T-cell (primary cell): ENCODE results near the gene CFP. TPM values are rescaled to one million over a fixed set of nuclear protein-coding genes. Genes with fewer than 3 reads are reported as not detected.

Experiments
- ATAC-seq, 4 experiments: fragments of 200-7000 bp in 3 of 4; fragments of 150-1000 bp in 1 of 4; cut with Tn5 transposase; replicated peaks in 1 of 4; 1 replicate in 3 of 4; 2 replicates in 1 of 4; pipeline ENCODE4 v1.10.0; 2021; ENCODE audit warnings: moderate library complexity in 3 of 4, mild to moderate bottlenecking in 2 of 4, moderate number of reproducible peaks in 1 of 4
- CTCF ChIA-PET, 2 donors: fragments of 300-600 bp; sonication (Branson Sonifier 250); formaldehyde crosslinking; loops; one replicate each; lab custom pipeline; 2022; ENCODE audit warnings: antibody characterized with exemption in 2 of 2; lab: Charles Lee
- POLR2A ChIA-PET, 2 donors: fragments of 300-600 bp; sonication (Branson Sonifier 250); formaldehyde crosslinking; loops; one replicate each; lab custom pipeline; 2022; ENCODE audit warnings: antibody characterized with exemption in 2 of 2; lab: Charles Lee
- DNase-seq, 35 experiments: peaks; one replicate each; pipeline versions ENCODE4 v3.0.0 to v3.0.0-alpha.2; 2013 to 2023
- H3K27ac ChIP-seq: one replicate; pipeline ENCODE4 v1.5.1; 2013; ENCODE audit warnings: low read length
- H3K27me3 ChIP-seq, 2 experiments: replicated peaks in 1 of 2; 1 replicate in 1 of 2; 2 replicates in 1 of 2; pipeline versions ENCODE4 v1.6.1 to v1.7.0; 2013; ENCODE audit warnings: low read length in 1 of 2, mixed read lengths in 1 of 2; ENCODE audit not compliant: control insufficient read depth in 2 of 2, insufficient read depth in 2 of 2; ENCODE audit errors: extremely low read depth in 1 of 2
- H3K36me3 ChIP-seq, 2 donors: 1 replicate in 1 of 2; 2 replicates in 1 of 2; pipeline versions ENCODE4 v1.6.1 to v1.7.0; 2013; ENCODE audit warnings: low read length in 1 of 2; ENCODE audit not compliant: control insufficient read depth in 2 of 2, insufficient read depth in 1 of 2; ENCODE audit errors: extremely low read depth in 1 of 2
- H3K4me1 ChIP-seq, 2 experiments: 1 replicate in 1 of 2; 2 replicates in 1 of 2; pipeline versions ENCODE4 v1.6.1 to v1.7.0; 2013; ENCODE audit warnings: low read length in 2 of 2, mixed read lengths in 1 of 2; ENCODE audit not compliant: insufficient read depth in 2 of 2, control insufficient read depth in 1 of 2; ENCODE audit errors: extremely low read depth in 1 of 2
- H3K4me3 ChIP-seq, 2 donors: 1 replicate in 1 of 2; 2 replicates in 1 of 2; pipeline versions ENCODE4 v1.5.1 to v1.7.0; 2013; ENCODE audit warnings: mild to moderate bottlenecking in 2 of 2, low read length in 1 of 2, moderate library complexity in 1 of 2; ENCODE audit not compliant: control insufficient read depth in 1 of 2; ENCODE audit errors: extremely low read depth in 1 of 2
- H3K9me3 ChIP-seq: 2 replicates; pipeline ENCODE4 v1.7.0; 2013
- H3K27ac Mint-ChIP-seq, 2 donors: one replicate each; pipeline ENCODE4 v1.8.0; 2020 to 2021; ENCODE audit warnings: mild to moderate bottlenecking in 2 of 2, mixed read lengths in 2 of 2
- H3K27me3 Mint-ChIP-seq, 2 donors: one replicate each; pipeline ENCODE4 v1.8.0; 2021 to 2022; ENCODE audit warnings: mixed read lengths in 2 of 2
- H3K36me3 Mint-ChIP-seq: one replicate; pipeline ENCODE4 v1.8.0; 2021; ENCODE audit warnings: mixed read lengths
- H3K4me1 Mint-ChIP-seq, 3 donors: one replicate each; pipeline ENCODE4 v1.8.0; 2020 to 2022; ENCODE audit warnings: mixed read lengths in 3 of 3, mild to moderate bottlenecking in 1 of 3
- H3K4me3 Mint-ChIP-seq, 3 donors: one replicate each; pipeline ENCODE4 v1.8.0; 2020 to 2022; ENCODE audit warnings: mild to moderate bottlenecking in 3 of 3, mixed read lengths in 3 of 3, moderate library complexity in 3 of 3
- H3K9me3 Mint-ChIP-seq, 3 donors: one replicate each; pipeline ENCODE4 v1.8.0; 2020 to 2022; ENCODE audit warnings: mixed read lengths in 3 of 3
- WGBS: methylation state at CpG from one replicate; pipeline ENCODE4 v1.1.5; 2013; ENCODE audit warnings: missing lambda C conversion rate; ENCODE audit not compliant: insufficient coverage; 5-methylcytosine and 5-hydroxymethylcytosine counted together
- total RNA-seq, 35 experiments: library from RNA in 6 of 35; stranded (reverse) in 6 of 35; fragments of 120-200 nt in 1 of 35; gene quantifications; one replicate each; pipeline versions ENCODE4 v1.2.1 to v1.2.4 and lab custom pipeline; 2013 to 2026

The CFP gene
- total RNA-seq, 5 donors from 2014 or later (not counting 1 experiment from before 2014, with no cell fraction given) = 17.7 to 37.1 (median 26.5) TPM

- Histone ChIP-seq H3K27ac (no peak overlapping the region), H3K4me3 (no peak overlapping the region), H3K27me3 (no peaks in the 10 kb centered on the region), H3K36me3 (peaks cover 0 to 27% of the 10 kb centered on the region in 2 donors), H3K4me1 (peaks cover 4 to 20% of the 10 kb centered on the region in 2 experiments), H3K9me3 (no peaks in the 10 kb centered on the region)
- Mint-ChIP-seq H3K4me1 (peaks cover 41 to 60% (median 47%) of the 10 kb centered on the region in 3 donors), H3K4me3 (no peak overlapping the region), H3K9me3 (no peaks in the 10 kb centered on the region), H3K27ac (peak overlapping the region in 1 of 2 donors; percentile 74), H3K36me3 (peaks cover 25% of the 10 kb centered on the region), H3K27me3 (peaks cover 0 to 8% of the 10 kb centered on the region in 2 donors)
- ATAC-seq (peak in 1 of 4 experiments; percentile 28), DNase-seq (peak in 1 of 35 experiments; percentile 28)
- WGBS = 95% methylated on average over 4 of the region's 12 CpGs
- CTCF ChIA-PET = interaction anchor here in 1 of 2 donors (1.1 kb wide), 1 partner anchor 80 kb away, joined by 5 read pairs; no protein-coding TSS in a partner anchor
- POLR2A ChIA-PET = no interaction called here
These were observed 14.9 kb upstream of the CFP start for GRCh38 chrX:47644557-47645091.

GRCh38 chrX:47643926-47644325 lies 14.2 kb upstream of the CFP start:
- ATAC-seq = peak in 1 of 4 experiments; percentile 43
- H3K4me3 Mint-ChIP-seq = no peak overlapping the region
- no peaks in the 10 kb centered on the region for H3K9me3 ChIP-seq
- H3K27ac ChIP-seq = no peak overlapping the region
- peaks cover 35 to 54% (median 40%) of the 10 kb centered on the region in 3 donors for H3K4me1 Mint-ChIP-seq
- ChIA-PET CTCF (interaction anchor here (0.6 to 1.1 kb wide), 3 partner anchors 79 to 160 kb away, joined by 3 to 5 read pairs (median 4); no protein-coding TSS in a partner anchor), POLR2A (interaction anchor here in 1 of 2 donors (0.6 kb wide), 1 partner anchor 202 kb away, joined by 4 read pairs; no protein-coding TSS in a partner anchor)
- DNase-seq = peak in 1 of 35 experiments; percentile 36
- H3K27me3 Mint-ChIP-seq = peaks cover 0 to 8% of the 10 kb centered on the region in 2 donors
- peaks cover 28% of the 10 kb centered on the region for H3K36me3 Mint-ChIP-seq
- H3K4me1 ChIP-seq = peaks cover 0 to 14% of the 10 kb centered on the region in 2 experiments
- H3K27me3 ChIP-seq = no peaks in the 10 kb centered on the region
- H3K4me3 ChIP-seq = no peak overlapping the region
- H3K9me3 Mint-ChIP-seq = no peaks in the 10 kb centered on the region
- H3K27ac Mint-ChIP-seq = peak overlapping the region in 1 of 2 donors; percentile 74
- 60% methylated on average over 1 of the region's 2 CpGs for WGBS
- peaks cover 0 to 32% of the 10 kb centered on the region in 2 donors for H3K36me3 ChIP-seq

- 98% methylated on average over 9 of the region's 14 CpGs for WGBS
- H3K27me3 Mint-ChIP-seq = no peaks in the 10 kb centered on the region
- H3K4me3 Mint-ChIP-seq = peak overlapping the region in 1 of 3 donors; percentile 62
- H3K9me3 ChIP-seq = no peaks in the 10 kb centered on the region
- ChIA-PET POLR2A (interaction anchor here in 1 of 2 donors (0.5 kb wide), 1 partner anchor 11 kb away, joined by 6 read pairs; no protein-coding TSS in a partner anchor), CTCF (no interaction called here)
- peaks cover 0 to 52% of the 10 kb centered on the region in 2 donors for H3K36me3 ChIP-seq
- no peak overlapping the region for H3K4me3 ChIP-seq
- peaks cover 29% of the 10 kb centered on the region for H3K36me3 Mint-ChIP-seq
- no peaks in the 10 kb centered on the region for H3K9me3 Mint-ChIP-seq
- H3K4me1 Mint-ChIP-seq = peaks cover 9 to 27% (median 15%) of the 10 kb centered on the region in 3 donors
- H3K27ac ChIP-seq = no peak overlapping the region
- DNase-seq = no peak
- peak overlapping the region; percentile 36 to 71 for H3K27ac Mint-ChIP-seq
- no peak for ATAC-seq
- H3K27me3 ChIP-seq = no peaks in the 10 kb centered on the region
- peaks cover 0 to 20% of the 10 kb centered on the region in 2 experiments for H3K4me1 ChIP-seq
These were observed 9.1 kb upstream of the CFP start for GRCh38 chrX:47638816-47639215.

- no peaks in the 10 kb centered on the region for H3K9me3 ChIP-seq
- 55% methylated on average over 15 of the region's 31 CpGs for WGBS
- peaks cover 0 to 46% of the 10 kb centered on the region in 2 donors for H3K36me3 ChIP-seq
- Mint-ChIP-seq H3K36me3 (peaks cover 29% of the 10 kb centered on the region), H3K27me3 (no peaks in the 10 kb centered on the region), H3K4me1 (peaks cover 7 to 23% (median 12%) of the 10 kb centered on the region in 3 donors), H3K9me3 (no peaks in the 10 kb centered on the region), H3K27ac (peak overlapping the region; percentile 71 to 80), H3K4me3 (peak overlapping the region; percentile 46 to 65 (median 62))
- peak overlapping the region; percentile 36 to 40 for H3K4me3 ChIP-seq
- H3K27ac ChIP-seq = peak overlapping the region; percentile 29
- ChIA-PET CTCF (no interaction called here), POLR2A (no interaction called here)
- H3K27me3 ChIP-seq = no peaks in the 10 kb centered on the region
- DNase-seq (peak in 17 of 35 experiments; percentile 7 to 48 (median 33)), ATAC-seq (peak; percentile 66 to 95 (median 75))
- peaks cover 0 to 20% of the 10 kb centered on the region in 2 experiments for H3K4me1 ChIP-seq
These were observed 7.9 kb upstream of the CFP start for GRCh38 chrX:47637546-47638195.

- DNase-seq (peak in 3 of 35 experiments; percentile 6 to 52 (median 18)), ATAC-seq (peak in 2 of 4 experiments; percentile 10 to 25)
- Histone ChIP-seq H3K27me3 (no peaks in the 10 kb centered on the region), H3K4me1 (peaks cover 0 to 33% of the 10 kb centered on the region in 2 experiments), H3K27ac (no peak overlapping the region), H3K9me3 (no peaks in the 10 kb centered on the region), H3K4me3 (no peak overlapping the region), H3K36me3 (peaks cover 0 to 32% of the 10 kb centered on the region in 2 donors)
- Mint-ChIP-seq H3K36me3 (peaks cover 17% of the 10 kb centered on the region), H3K4me3 (no peak overlapping the region), H3K4me1 (peaks cover 17 to 27% (median 19%) of the 10 kb centered on the region in 3 donors), H3K27ac (no peak overlapping the region), H3K9me3 (no peaks in the 10 kb centered on the region), H3K27me3 (no peaks in the 10 kb centered on the region)
- ChIA-PET POLR2A (no interaction called here), CTCF (interaction anchor here in 1 of 2 donors (0.7 kb wide), 1 partner anchor 1035 kb away, joined by 3 read pairs; no protein-coding TSS in a partner anchor)
- 14% methylated on average over 9 of the region's 16 CpGs for WGBS
These were observed 5.3 kb upstream of the CFP start for GRCh38 chrX:47634871-47635575.
